GM23338 (cell line): ENCODE data around the gene CRIP3.

Experiments
- CTCF ChIP-seq, 2 experiments: fragments of 200-600 bp in 1 of 2; sonication (generic) in 1 of 2; conservative IDR thresholded peaks; 2 replicates each; pipeline versions ENCODE4 v1.5.1 to v1.6.1; 2016 to 2017; ENCODE audit warnings: antibody characterized with exemption in 2 of 2, low read depth in 2 of 2, mild to moderate bottlenecking in 2 of 2, moderate library complexity in 1 of 2
- EZH2 ChIP-seq: fragments of 200-600 bp; sonication (generic); IDR thresholded peaks from one replicate; pipeline ENCODE4 v1.8.0; 2017; ENCODE audit warnings: antibody characterized with exemption, mild to moderate bottlenecking, low read depth; ENCODE audit not compliant: unreplicated experiment

- no peak for TF ChIP-seq CTCF (conservative IDR thresholded peaks at IDR 0.05; ENCODE audit: low read depth in 2 of 2)
- TF ChIP-seq EZH2, result peak; percentile 59
Observed at GRCh38 chr6:43275801-43276576, 32.6 kb downstream of the CRIP3 start.
